Caki2 (cell line): Measurements from ENCODE around the gene CALCB. TPM values are rescaled to one million over a fixed set of nuclear protein-coding genes. Genes with fewer than 3 reads are reported as not detected.

Experiments
- DNase-seq: peaks from one replicate; pipeline ENCODE4 v3.0.0-alpha.2; 2015; ENCODE audit warnings: low read depth
- in situ Hi-C: cut with HindIII; loops from 2 replicates; pipeline ENCODE4 v1.10.0; 2016; ENCODE audit warnings: low sequenced_read_pairs, low pct_unique_long_range_greater_than_20kb, mixed read lengths
- total RNA-seq: library from RNA; depleted of rRNA; stranded (reverse); fragments of >200 nt; shearing (Covaris generic); gene quantifications from 2 replicates; pipeline ENCODE4 v1.2.3, GENCODE V29; 2014; ENCODE audit warnings: low replicate concordance

CALCB gene
- total RNA-seq, 1 experiment from 2014 or later, result not detected

- DNase-seq, result no peak
- in situ Hi-C loops, result no loop called here
These were observed 1.7 kb upstream of the CALCB start for GRCh38 chr11:15071556-15072255.

GRCh38 chr11:15072551-15073143 is 746 bp upstream of the CALCB start:
- DNase-seq, result no peak
- in situ Hi-C loops, result no loop called here

- peak; percentile 84 for DNase-seq
- in situ Hi-C loops, result no loop called here
These were observed 1.1 kb downstream of the CALCB start for GRCh38 chr11:15074206-15075161.

- in situ Hi-C loops, result no loop called here
- no peak for DNase-seq
These were observed 1.8 kb downstream of the CALCB start for GRCh38 chr11:15075162-15075526.

- in situ Hi-C loops, result no loop called here
- no peak for DNase-seq
These were observed 17.8 kb downstream of the CALCB start for GRCh38 chr11:15091175-15091574.

- no peak for DNase-seq
- in situ Hi-C loops, result no loop called here
These were observed 18.2 kb downstream of the CALCB start for GRCh38 chr11:15091625-15092024.

GRCh38 chr11:15093432-15093831 is 20.0 kb downstream of the CALCB start:
- DNase-seq, result no peak
- in situ Hi-C loops, result no loop called here

GRCh38 chr11:15095736-15096228 is 22.4 kb downstream of the CALCB start:
- no peak for DNase-seq
- in situ Hi-C loops, result no loop called here

- no peak for DNase-seq
- in situ Hi-C loops, result no loop called here
These were observed 24.0 kb downstream of the CALCB start for GRCh38 chr11:15097411-15097810.

GRCh38 chr11:15099267-15099666 is 25.9 kb downstream of the CALCB start:
- in situ Hi-C loops, result no loop called here
- no peak for DNase-seq

GRCh38 chr11:15101072-15101709 is 27.8 kb downstream of the CALCB start:
- in situ Hi-C loops, result no loop called here
- peak; percentile 52 for DNase-seq

GRCh38 chr11:15104166-15104565 is 30.8 kb downstream of the CALCB start:
- in situ Hi-C loops, result no loop called here
- no peak for DNase-seq

GRCh38 chr11:15106201-15106965 is 33.0 kb downstream of the CALCB start:
- DNase-seq, result peak; percentile 49

GRCh38 chr11:15107730-15108515 is 34.5 kb downstream of the CALCB start:
- DNase-seq, result no peak
- in situ Hi-C loops, result no loop called here

More at GRCh38 chr11:15106201-15106965, 33.0 kb downstream of the CALCB start:
- in situ Hi-C loops, result no loop called here

GRCh38 chr11:15108592-15109130 is 35.3 kb downstream of the CALCB start:
- DNase-seq, result no peak
- in situ Hi-C loops, result no loop called here

GRCh38 chr11:15109602-15110001 is 36.2 kb downstream of the CALCB start:
- in situ Hi-C loops, result no loop called here
- DNase-seq, result no peak

GRCh38 chr11:15111215-15111614 is 37.8 kb downstream of the CALCB start:
- no peak for DNase-seq
- in situ Hi-C loops, result no loop called here
